Stomach (tissue), 19 donors: ENCODE measurements around the gene TMSB15C. TPM values are rescaled to one million over a fixed set of nuclear protein-coding genes. Genes with fewer than 3 reads are reported as not detected.
"Not testable (repeated sequence)": the region's sequence is repeated elsewhere in the genome, so short reads cannot be mapped to it uniquely, and the experiment has no call there.

ENCODE experiments used
- DNase-seq, 2 donors: peaks; one replicate each; pipeline versions ENCODE4 v3.0.0 to v3.0.0-alpha.2; 2013 to 2019
- H3K27ac ChIP-seq, 5 donors: fragments of 200-600 bp in 4 of 5; sonication (generic) in 4 of 5; one replicate each; pipeline ENCODE4 v1.5.1; 2013 to 2019; ENCODE audit warnings: mild to moderate bottlenecking in 1 of 5, moderate library complexity in 1 of 5
- H3K27me3 ChIP-seq, 3 donors: fragments of 200-600 bp; sonication (generic); one replicate each; pipeline ENCODE4 v1.5.1; 2017 to 2019; ENCODE audit warnings: mixed run types in 1 of 3
- H3K36me3 ChIP-seq, 4 donors: fragments of 200-600 bp; sonication (generic); 1 replicate in 3 of 4; 2 replicates in 1 of 4; pipeline ENCODE4 v1.5.1; 2016 to 2019
- H3K4me1 ChIP-seq, 4 donors: fragments of 200-600 bp; sonication (generic); one replicate each; pipeline ENCODE4 v1.5.1; 2016 to 2019
- H3K4me3 ChIP-seq, 4 donors: fragments of 200-600 bp; sonication (generic) in 3 of 4; one replicate each; pipeline ENCODE4 v1.5.1; 2016 to 2019; ENCODE audit warnings: mild to moderate bottlenecking in 1 of 4
- H3K9me3 ChIP-seq, 4 donors: fragments of 200-600 bp; sonication (generic); one replicate each; pipeline ENCODE4 v1.5.1; 2016 to 2019
- CTCF ChIP-seq, 7 experiments: fragments of 450-650 bp in 4 of 7; fragments of 200-600 bp in 3 of 7; sonication (generic) in 3 of 7; IDR thresholded peaks; one replicate each; pipeline ENCODE4 v1.5.1; 2016 to 2019; ENCODE audit warnings: antibody characterized with exemption in 7 of 7, control low read depth in 2 of 7, mild to moderate bottlenecking in 1 of 7
- EP300 ChIP-seq: sonication (generic); formaldehyde crosslinking; IDR thresholded peaks from one replicate; pipeline ENCODE4 v1.6.1; 2017; ENCODE audit warnings: antibody characterized with exemption
- POLR2A ChIP-seq, 4 donors: fragments of 450-650 bp; IDR thresholded peaks; one replicate each; pipeline ENCODE4 v1.6.1; 2016; ENCODE audit warnings: antibody characterized with exemption in 4 of 4, control low read depth in 2 of 4, mild to moderate bottlenecking in 1 of 4, moderate library complexity in 1 of 4
- POLR2AphosphoS5 ChIP-seq, 3 donors: sonication (generic); formaldehyde crosslinking; IDR thresholded peaks; one replicate each; pipeline ENCODE4 v1.6.1; 2016; ENCODE audit warnings: antibody characterized with exemption in 3 of 3
- WGBS, 5 donors: extraction: QIAGEN DNeasy Blood & Tissue Kit in 3 of 5; methylation state at CpG; one replicate each; pipeline versions ENCODE4 v1.1.5 to v1.1.7; 2013 to 2018; 5-methylcytosine and 5-hydroxymethylcytosine counted together
- intact Hi-C: fragments of 100-400 bp; cut with DNase I; formaldehyde crosslinking; loops from one replicate; pipeline ENCODE4 v1.15.1; 2023; ENCODE audit warnings: low total_unique reads
- long read RNA-seq, 10 donors: transcript quantifications; one replicate each; lab custom pipeline, GENCODE V29; 2026
- polyA plus RNA-seq, 3 donors: library from polyadenylated mRNA; stranded (reverse); fragments of 200-250 nt; gene quantifications; one replicate each; pipeline ENCODE4 v1.2.3, GENCODE V29; 2013
- total RNA-seq, 5 donors: library from RNA; depleted of rRNA; stranded (reverse); fragments of >200 nt; gene quantifications; one replicate each; pipeline versions ENCODE4 v1.1.0 to v1.2.3, GENCODE V29; 2014 to 2016
- donor health status: healthy with polysubstance abuse.
- donor health status: Bipolar disorder and iron deficiency.
- donor health status: healthy.

Gene TMSB15C
- total RNA-seq (10 to 100 TPM in 1 of 5 donors, 1 to 10 TPM in 1, not detected in 3; 1.6 to 11.7 TPM), polyA plus RNA-seq (under 1 TPM; 0.33 to 0.76 (median 0.62) TPM)
- long read RNA-seq, donor 1, partial matches to known transcripts = 0 of 4 reads
- long read RNA-seq, donor 1, other reads (novel, unspliced or antisense) = 0 of 4 reads
- long read RNA-seq, donor 2, partial matches to known transcripts = 0 of 2 reads
- long read RNA-seq, donor 2, other reads (novel, unspliced or antisense) = 0 of 2 reads
- long read RNA-seq, donor 3, partial matches to known transcripts = 0 of 1 reads
- long read RNA-seq, donor 3, other reads (novel, unspliced or antisense) = 0 of 1 reads
- long read RNA-seq, donor 4 = 0 reads
- long read RNA-seq, donor 5, partial matches to known transcripts = 0 of 5 reads
- long read RNA-seq, donor 5, other reads (novel, unspliced or antisense) = 0 of 5 reads
- long read RNA-seq, donor 6, transcript TMSB15B-207 (3 exons, 947 nt) = major isoform, 6 of 6 reads
- long read RNA-seq, donor 6, partial matches to known transcripts = 0 of 6 reads
- long read RNA-seq, donor 6, other reads (novel, unspliced or antisense) = 0 of 6 reads
- long read RNA-seq, donor 7, transcript TMSB15B-207 (3 exons, 947 nt) = major isoform, 5 of 6 reads
- long read RNA-seq, donor 7, partial matches to known transcripts = 0 of 6 reads
- long read RNA-seq, donor 7, other reads (novel, unspliced or antisense) = 0 of 6 reads
- long read RNA-seq, donor 8, transcript TMSB15B-207 (3 exons, 947 nt) = major isoform, 11 of 11 reads
- long read RNA-seq, donor 8, partial matches to known transcripts = 0 of 11 reads
- long read RNA-seq, donor 8, other reads (novel, unspliced or antisense) = 0 of 11 reads
- long read RNA-seq, donor 9, partial matches to known transcripts = 0 of 4 reads
- long read RNA-seq, donor 9, other reads (novel, unspliced or antisense) = 0 of 4 reads
- long read RNA-seq, donor 10 = 0 reads

GRCh38 chrX:104075778-104076445 lies at the start of gene TMSB15C:
Gene TMSB15C (minus strand): TSS chrX:104076236.
- H3K9me3 ChIP-seq, H3K4me1 ChIP-seq, DNase-seq, H3K36me3 ChIP-seq, intact Hi-C loops, H3K4me3 ChIP-seq, H3K27ac ChIP-seq, H3K27me3 ChIP-seq: not testable (repeated sequence)
- WGBS, 5 donors = no CpG with 5 or more reads among the region's 46 CpGs

- H3K27me3 ChIP-seq = no peaks in the 10 kb centered on the region
- no peak for TF ChIP-seq POLR2AphosphoS5 (IDR thresholded peaks at IDR 0.05)
- TF ChIP-seq POLR2A (IDR thresholded peaks at IDR 0.05) = no peak
- no peak for TF ChIP-seq EP300
- no peak for TF ChIP-seq CTCF (IDR thresholded peaks at IDR 0.05)
- 59 to 78% (median 74%) methylated on average over 5 of the region's 5 CpGs for WGBS, 5 donors
- no peak overlapping the region for H3K27ac ChIP-seq
- no peak for DNase-seq
- H3K4me3 ChIP-seq = no peak overlapping the region
- peaks cover 0 to 7% (median 5%) of the 10 kb centered on the region in 4 donors for H3K36me3 ChIP-seq
- H3K9me3 ChIP-seq = no peaks in the 10 kb centered on the region
- no peaks in the 10 kb centered on the region for H3K4me1 ChIP-seq
- intact Hi-C loops = no loop called here
Measured at GRCh38 chrX:104122829-104123228, 46.8 kb upstream of the TMSB15C start.

- Histone ChIP-seq H3K4me3 (no peak overlapping the region), H3K27me3 (peaks cover 0 to 14% (median 0%) of the 10 kb centered on the region in 3 donors), H3K27ac (no peak overlapping the region), H3K4me1 (no peaks in the 10 kb centered on the region), H3K36me3 (peaks cover 0 to 3% (median 0%) of the 10 kb centered on the region in 4 donors), H3K9me3 (no peaks in the 10 kb centered on the region)
- WGBS, 5 donors = 64 to 100% (median 82%) methylated on average over 1 of the region's 1 CpG
- no peak for DNase-seq
- TF ChIP-seq CTCF (IDR thresholded peaks at IDR 0.05) = no peak
- TF ChIP-seq POLR2A (IDR thresholded peaks at IDR 0.05) = no peak
- TF ChIP-seq EP300 = no peak
- no peak for TF ChIP-seq POLR2AphosphoS5 (IDR thresholded peaks at IDR 0.05)
- intact Hi-C loops = no loop called here
Measured at GRCh38 chrX:104118765-104119164, 42.7 kb upstream of the TMSB15C start.

GRCh38 chrX:104117759-104118158 lies 41.7 kb upstream of the TMSB15C start:
- DNase-seq = no peak
- H3K4me1 ChIP-seq = peaks cover 0 to 4% (median 2%) of the 10 kb centered on the region in 4 donors
- H3K27ac ChIP-seq = no peak overlapping the region
- TF ChIP-seq POLR2AphosphoS5 (IDR thresholded peaks at IDR 0.05) (no peak), CTCF (IDR thresholded peaks at IDR 0.05) (no peak), POLR2A (IDR thresholded peaks at IDR 0.05) (no peak), EP300 (no peak)
- no peaks in the 10 kb centered on the region for H3K36me3 ChIP-seq
- intact Hi-C loops = no loop called here
- H3K4me3 ChIP-seq = no peak overlapping the region
- H3K27me3 ChIP-seq = peaks cover 0 to 14% (median 0%) of the 10 kb centered on the region in 3 donors
- no peaks in the 10 kb centered on the region for H3K9me3 ChIP-seq
